ENCODE data around the gene MAVS. TPM values are rescaled to one million over a fixed set of nuclear protein-coding genes. Genes with fewer than 3 reads are reported as not detected.
A peak's percentile ranks its signal among the peaks of the same experiment; 100 is the strongest.

The MAVS gene
- total and polyA plus RNA-seq, 3 donors from 2014 or later, result 14.5 to 34.6 (median 28.5) TPM

DNA sequence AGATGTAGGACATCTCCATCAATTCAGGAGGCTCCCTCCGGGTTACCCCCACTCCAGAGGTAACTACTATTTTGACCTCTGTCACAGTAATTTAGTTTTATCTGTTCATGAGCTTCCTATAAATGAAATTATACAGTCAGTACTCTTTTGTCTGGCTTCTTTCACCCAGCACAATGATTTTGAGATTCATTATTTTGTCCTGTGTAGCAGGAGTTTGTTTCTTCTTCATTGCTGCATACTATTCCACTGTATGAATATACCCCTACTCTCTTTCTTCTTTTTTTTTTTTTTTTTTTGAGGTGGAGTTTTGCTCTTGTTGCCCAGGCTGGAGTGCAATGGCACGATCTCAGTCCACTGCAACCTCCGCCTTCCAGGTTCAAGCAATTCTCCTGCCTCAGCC is 38.1 kb upstream of the MAVS start:
- no peaks in the 10 kb centered on the region for H3K36me3 ChIP-seq (ENCODE audit: low read depth, missing control alignments)
- H3K4me1 ChIP-seq, result peaks cover 47% of the 10 kb centered on the region
- no peak for DNase-seq
- H3K27ac ChIP-seq, result peak overlapping the region; percentile 85 to 91
- intact Hi-C loops (cut with DNase I; ENCODE audit: low total_unique reads), result no loop called here
- WGBS, 2 donors, result 87 to 92% methylated on average over 3 of the region's 3 CpGs
- H3K27me3 ChIP-seq, result no peaks in the 10 kb centered on the region
- no peak for TF ChIP-seq POLR2A (IDR thresholded peaks at IDR 0.05)
- TF ChIP-seq, protein P1, sequence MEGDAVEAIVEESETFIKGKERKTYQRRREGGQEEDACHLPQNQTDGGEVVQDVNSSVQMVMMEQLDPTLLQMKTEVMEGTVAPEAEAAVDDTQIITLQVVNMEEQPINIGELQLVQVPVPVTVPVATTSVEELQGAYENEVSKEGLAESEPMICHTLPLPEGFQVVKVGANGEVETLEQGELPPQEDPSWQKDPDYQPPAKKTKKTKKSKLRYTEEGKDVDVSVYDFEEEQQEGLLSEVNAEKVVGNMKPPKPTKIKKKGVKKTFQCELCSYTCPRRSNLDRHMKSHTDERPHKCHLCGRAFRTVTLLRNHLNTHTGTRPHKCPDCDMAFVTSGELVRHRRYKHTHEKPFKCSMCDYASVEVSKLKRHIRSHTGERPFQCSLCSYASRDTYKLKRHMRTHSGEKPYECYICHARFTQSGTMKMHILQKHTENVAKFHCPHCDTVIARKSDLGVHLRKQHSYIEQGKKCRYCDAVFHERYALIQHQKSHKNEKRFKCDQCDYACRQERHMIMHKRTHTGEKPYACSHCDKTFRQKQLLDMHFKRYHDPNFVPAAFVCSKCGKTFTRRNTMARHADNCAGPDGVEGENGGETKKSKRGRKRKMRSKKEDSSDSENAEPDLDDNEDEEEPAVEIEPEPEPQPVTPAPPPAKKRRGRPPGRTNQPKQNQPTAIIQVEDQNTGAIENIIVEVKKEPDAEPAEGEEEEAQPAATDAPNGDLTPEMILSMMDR (IDR thresholded peaks at IDR 0.05), result no peak
- no peak overlapping the region for H3K4me3 ChIP-seq
- no peaks in the 10 kb centered on the region for H3K9me3 ChIP-seq

DNA sequence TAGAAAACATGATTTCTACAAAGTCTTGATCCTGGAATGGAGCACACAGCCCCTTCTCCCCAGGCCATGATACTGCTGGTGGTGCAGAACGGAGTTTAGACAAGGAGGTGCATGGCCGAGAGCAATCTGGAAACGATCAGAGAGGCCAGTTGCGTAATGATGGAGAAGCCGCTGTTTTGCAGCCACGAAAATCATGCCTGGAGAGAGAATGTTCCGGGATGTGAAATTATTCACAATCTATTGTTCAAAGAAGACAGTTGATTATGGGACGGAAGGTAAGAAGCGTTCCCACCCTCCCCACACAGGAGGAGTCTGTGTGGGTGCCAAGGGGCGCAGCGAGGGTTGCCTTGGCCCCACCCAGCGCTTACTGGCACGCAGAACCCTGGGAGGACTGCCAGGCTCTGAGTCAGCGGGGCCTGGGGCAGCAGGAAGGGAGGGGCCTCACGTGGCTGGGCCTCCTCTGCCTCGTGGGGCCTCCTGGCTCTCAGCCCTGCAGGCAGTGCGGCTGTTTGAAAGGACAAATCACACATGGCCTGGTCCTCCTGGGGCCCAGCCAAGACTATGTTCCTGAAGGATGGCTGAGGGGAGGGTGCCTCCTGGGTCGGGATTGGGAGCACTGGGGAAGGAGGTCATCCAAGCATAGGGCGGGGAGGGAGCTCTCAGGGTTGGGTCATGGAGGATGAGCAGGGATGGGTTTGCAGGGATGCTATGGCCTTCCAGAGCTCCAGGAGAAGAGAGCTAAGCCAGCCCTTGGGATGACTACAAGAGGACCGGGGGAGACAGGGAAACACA is 35.0 kb upstream of the MAVS start:
- 24 to 29% methylated on average over 20 of the region's 20 CpGs for WGBS, 2 donors
- no peaks in the 10 kb centered on the region for H3K36me3 ChIP-seq (ENCODE audit: low read depth, missing control alignments)
- no peaks in the 10 kb centered on the region for H3K27me3 ChIP-seq
- DNase-seq, result peak; percentile 97
- peaks cover 40% of the 10 kb centered on the region for H3K4me1 ChIP-seq
- no peaks in the 10 kb centered on the region for H3K9me3 ChIP-seq
- no peak for TF ChIP-seq POLR2A (IDR thresholded peaks at IDR 0.05)
- TF ChIP-seq, protein P1 (IDR thresholded peaks at IDR 0.05), result no peak
- H3K27ac ChIP-seq, result peak overlapping the region; percentile 90 to 92
- peak overlapping the region in 1 of 2 donors; percentile 54 for H3K4me3 ChIP-seq
- intact Hi-C loops (cut with DNase I; ENCODE audit: low total_unique reads), result no loop called here

DNA sequence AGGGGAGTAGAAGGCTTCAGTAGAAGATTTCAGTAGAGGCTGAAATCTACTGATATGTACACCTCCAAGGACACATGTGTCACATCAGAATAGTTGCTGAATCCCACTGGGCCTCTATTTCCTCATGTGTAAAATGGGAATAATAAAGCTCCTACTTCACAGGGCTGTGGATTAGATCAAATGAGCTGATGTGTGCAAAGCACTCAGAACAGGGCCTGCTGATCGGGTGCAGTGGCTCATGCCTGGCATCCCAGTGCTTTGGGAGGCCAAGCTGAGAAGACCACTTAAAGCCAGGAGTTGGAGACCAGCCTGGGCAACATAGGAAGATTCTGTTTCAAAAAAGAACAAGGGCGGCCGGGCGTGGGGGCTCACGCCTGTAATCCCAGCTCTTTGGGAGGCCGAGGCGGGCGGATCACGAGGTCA is 34.4 kb upstream of the MAVS start:
- DNase-seq, result no peak
- H3K4me1 ChIP-seq, result peaks cover 34% of the 10 kb centered on the region
- 95 to 96% methylated on average over 9 of the region's 9 CpGs for WGBS, 2 donors

DNA sequence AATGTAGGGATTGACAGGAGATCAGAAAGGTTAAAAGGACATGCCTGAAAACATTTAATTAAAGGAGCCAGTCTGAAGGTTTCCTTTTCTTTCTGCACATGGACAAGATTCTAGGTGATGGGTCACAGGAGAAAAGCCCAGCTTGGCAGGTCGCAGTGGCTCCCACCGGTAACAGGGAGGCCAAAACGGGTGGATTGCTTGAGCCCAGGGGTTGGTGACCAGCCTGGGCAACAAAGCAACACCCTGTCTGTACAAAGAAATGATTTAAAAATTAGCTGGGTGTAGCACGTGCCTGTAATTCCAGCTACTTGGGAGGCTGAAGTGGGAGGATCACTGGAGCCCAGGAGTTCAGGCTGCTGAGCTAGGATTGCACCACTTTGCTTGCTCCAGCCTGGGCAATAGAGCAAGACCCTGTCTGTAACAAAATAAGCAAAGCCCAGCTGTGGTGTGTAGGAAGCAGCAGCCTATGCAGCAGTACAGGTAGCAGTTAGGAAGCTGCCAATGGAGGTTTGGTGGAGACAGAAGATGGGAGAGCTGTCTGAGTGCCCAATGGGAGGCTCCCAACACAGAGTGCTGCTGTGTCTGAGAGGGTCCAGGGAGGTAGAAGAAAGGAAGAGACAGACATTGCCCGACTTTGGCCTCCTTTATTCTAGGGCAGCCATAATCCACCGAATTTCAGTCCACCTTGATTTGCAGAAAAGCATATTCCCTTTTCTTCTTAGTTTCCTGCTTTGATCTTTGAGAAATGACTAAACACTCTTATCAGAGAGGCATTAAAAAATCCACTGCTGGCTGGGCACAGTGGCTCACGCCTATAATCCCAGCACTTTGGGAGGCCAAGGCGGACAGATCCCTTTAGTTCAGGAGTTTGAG is 33.4 kb upstream of the MAVS start:
- 77 to 79% methylated on average over 8 of the region's 8 CpGs for WGBS, 2 donors
- Histone ChIP-seq H3K27ac (peak overlapping the region in 1 of 2 donors; percentile 92), H3K27me3 (no peaks in the 10 kb centered on the region), H3K4me3 (no peak overlapping the region), H3K4me1 (peaks cover 28% of the 10 kb centered on the region), H3K36me3 (ENCODE audit: low read depth, missing control alignments) (no peaks in the 10 kb centered on the region), H3K9me3 (no peaks in the 10 kb centered on the region)
- no peak for DNase-seq
- intact Hi-C loops (cut with DNase I; ENCODE audit: low total_unique reads), result no loop called here
- no peak for TF ChIP-seq POLR2A (IDR thresholded peaks at IDR 0.05)
- TF ChIP-seq, protein P1 (IDR thresholded peaks at IDR 0.05), result no peak

More for the DNA sequence above, 34.4 kb upstream of the MAVS start:
- H3K4me3 ChIP-seq, result no peak overlapping the region
- H3K9me3 ChIP-seq, result no peaks in the 10 kb centered on the region
- H3K27me3 ChIP-seq, result no peaks in the 10 kb centered on the region
- peak overlapping the region; percentile 90 to 92 for H3K27ac ChIP-seq
- TF ChIP-seq POLR2A (IDR thresholded peaks at IDR 0.05), result no peak
- TF ChIP-seq, protein P1 (IDR thresholded peaks at IDR 0.05), result no peak
- intact Hi-C loops (cut with DNase I; ENCODE audit: low total_unique reads), result no loop called here
- H3K36me3 ChIP-seq (ENCODE audit: low read depth, missing control alignments), result no peaks in the 10 kb centered on the region

All from testis (tissue), 3 donors.